H9 (cell line): ENCODE measurements around the gene IL16. TPM values are rescaled to one million over a fixed set of nuclear protein-coding genes. Genes with fewer than 3 reads are reported as not detected.

Source experiments
- DNase-seq: peaks from one replicate; pipeline ENCODE4 v3.0.0-alpha.2; 2017
- H2AFZ ChIP-seq: one replicate; pipeline ENCODE4 v1.6.1; 2013; ENCODE audit warnings: mild to moderate bottlenecking, low read length, control low read depth, moderate library complexity
- H2AK5ac ChIP-seq: 2 replicates; pipeline ENCODE4 v1.6.1; 2013; ENCODE audit warnings: low read length, control low read depth, mixed read lengths; ENCODE audit not compliant: insufficient read length
- H2BK120ac ChIP-seq: one replicate; pipeline ENCODE4 v1.6.1; 2013; ENCODE audit warnings: low read depth, mild to moderate bottlenecking, low read length, control low read depth, inconsistent platforms; ENCODE audit not compliant: poor library complexity, severe bottlenecking
- H2BK12ac ChIP-seq: 2 replicates; pipeline ENCODE4 v1.6.1; 2013; ENCODE audit warnings: low read length, control low read depth, mixed read lengths, low read depth; ENCODE audit not compliant: insufficient read length
- H2BK15ac ChIP-seq: 2 replicates; pipeline ENCODE4 v1.6.1; 2013; ENCODE audit warnings: low read depth, low read length, control low read depth
- H2BK20ac ChIP-seq: one replicate; pipeline ENCODE4 v1.6.1; 2013; ENCODE audit warnings: low read depth, mild to moderate bottlenecking, low read length, control low read depth, inconsistent platforms; ENCODE audit not compliant: poor library complexity, severe bottlenecking
- H2BK5ac ChIP-seq: 2 replicates; pipeline ENCODE4 v1.6.1; 2013; ENCODE audit warnings: low read length, control low read depth, mixed read lengths; ENCODE audit not compliant: insufficient read length
- H3K14ac ChIP-seq: 2 replicates; pipeline ENCODE4 v1.6.1; 2013; ENCODE audit warnings: low read length, control low read depth; ENCODE audit not compliant: insufficient read depth
- H3K18ac ChIP-seq: 2 replicates; pipeline ENCODE4 v1.6.1; 2013; ENCODE audit warnings: low read depth, mild to moderate bottlenecking, mixed read lengths, low read length, control low read depth; ENCODE audit not compliant: insufficient read length
- H3K23ac ChIP-seq: 2 replicates; pipeline ENCODE4 v1.6.1; 2013; ENCODE audit warnings: low read length, control low read depth, mixed read lengths, low read depth; ENCODE audit not compliant: insufficient read length
- H3K23me2 ChIP-seq: 2 replicates; pipeline ENCODE4 v1.6.1; 2013; ENCODE audit warnings: low read depth, mild to moderate bottlenecking, mixed read lengths, low read length, control low read depth; ENCODE audit not compliant: insufficient read length, poor library complexity, severe bottlenecking
- H3K27ac ChIP-seq: 2 replicates; pipeline ENCODE4 v1.5.1; 2013; ENCODE audit warnings: low read length, control low read depth, mixed read lengths, low read depth; ENCODE audit not compliant: insufficient read length
- H3K27me3 ChIP-seq: 2 replicates; pipeline ENCODE4 v1.6.1; 2013; ENCODE audit warnings: low read length, control low read depth, inconsistent platforms; ENCODE audit not compliant: insufficient read depth
- H3K4ac ChIP-seq: 2 replicates; pipeline ENCODE4 v1.6.1; 2013; ENCODE audit warnings: low read depth, mild to moderate bottlenecking, control low read depth, inconsistent platforms, low read length, moderate library complexity
- H3K4me1 ChIP-seq: 2 replicates; pipeline ENCODE4 v1.6.1; 2013; ENCODE audit warnings: low read length, control low read depth, inconsistent platforms; ENCODE audit not compliant: insufficient read depth
- H3K4me2 ChIP-seq: 2 replicates; pipeline ENCODE4 v1.6.1; 2013; ENCODE audit warnings: low read length, control low read depth, mixed read lengths; ENCODE audit not compliant: insufficient read length, insufficient read depth
- H3K56ac ChIP-seq: 2 replicates; pipeline ENCODE4 v1.6.1; 2013; ENCODE audit warnings: low read depth, mild to moderate bottlenecking, mixed read lengths, low read length, control low read depth; ENCODE audit not compliant: insufficient read length
- H3K79me1 ChIP-seq: 2 replicates; pipeline ENCODE4 v1.6.1; 2013; ENCODE audit warnings: low read depth, mild to moderate bottlenecking, moderate library complexity, low read length, control low read depth, inconsistent platforms; ENCODE audit not compliant: insufficient read depth, poor library complexity, severe bottlenecking
- H3K79me2 ChIP-seq: 2 replicates; pipeline ENCODE4 v1.6.1; 2013; ENCODE audit warnings: low read length, control low read depth, inconsistent platforms; ENCODE audit not compliant: insufficient read depth
- H3K9ac ChIP-seq: 2 replicates; pipeline ENCODE4 v1.6.1; 2013; ENCODE audit warnings: low read length, control low read depth, mixed read lengths; ENCODE audit not compliant: insufficient read length; ENCODE audit errors: extremely low read depth
- H3K9me3 ChIP-seq: one replicate; pipeline ENCODE4 v1.6.1; 2013; ENCODE audit warnings: low read depth, low read length, inconsistent platforms; ENCODE audit not compliant: control insufficient read depth
- H3T11ph ChIP-seq: one replicate; pipeline ENCODE4 v1.6.1; 2013; ENCODE audit warnings: mild to moderate bottlenecking, low read length, control low read depth, inconsistent platforms
- H4K20me1 ChIP-seq: one replicate; pipeline ENCODE4 v1.6.1; 2013; ENCODE audit not compliant: control insufficient read depth, insufficient read length, insufficient read depth
- H4K5ac ChIP-seq: 2 replicates; pipeline ENCODE4 v1.6.1; 2013; ENCODE audit warnings: low read depth, mild to moderate bottlenecking, mixed read lengths, low read length, control low read depth; ENCODE audit not compliant: insufficient read length
- H4K8ac ChIP-seq: replicated peaks from 2 replicates; pipeline ENCODE4 v1.6.1; 2013; ENCODE audit warnings: low read length, control low read depth, mixed read lengths, low read depth; ENCODE audit not compliant: insufficient read length
- H4K91ac ChIP-seq: 2 replicates; pipeline ENCODE4 v1.6.1; 2013; ENCODE audit warnings: low read depth, mild to moderate bottlenecking, moderate library complexity, mixed read lengths, low read length, control low read depth; ENCODE audit not compliant: insufficient read length
- H3K27ac Mint-ChIP-seq, 3 experiments: 2 replicates in 2 of 3; 3 replicates in 1 of 3; pipeline ENCODE4 v1.8.0; 2020 to 2021; ENCODE audit warnings: mixed read lengths in 3 of 3, mild to moderate bottlenecking in 1 of 3, moderate library complexity in 1 of 3
- H3K27me3 Mint-ChIP-seq: 2 replicates; pipeline ENCODE4 v1.8.0; 2021; ENCODE audit warnings: low read depth, mild to moderate bottlenecking, moderate library complexity, mixed read lengths
- H3K36me3 Mint-ChIP-seq, 3 experiments: 2 replicates in 2 of 3; 3 replicates in 1 of 3; pipeline ENCODE4 v1.8.0; 2020 to 2021; ENCODE audit warnings: low read depth in 3 of 3, mixed read lengths in 3 of 3; ENCODE audit not compliant: insufficient read depth in 1 of 3
- H3K4me1 Mint-ChIP-seq, 2 experiments: 2 replicates each; pipeline ENCODE4 v1.8.0; 2020; ENCODE audit warnings: mixed read lengths in 2 of 2
- H3K4me3 Mint-ChIP-seq, 2 experiments: 2 replicates in 1 of 2; 3 replicates in 1 of 2; pipeline ENCODE4 v1.8.0; 2020 to 2021; ENCODE audit warnings: mild to moderate bottlenecking in 2 of 2, mixed read lengths in 2 of 2, moderate library complexity in 1 of 2
- H3K9me3 Mint-ChIP-seq, 2 experiments: 2 replicates in 1 of 2; 3 replicates in 1 of 2; pipeline ENCODE4 v1.8.0; 2020; ENCODE audit warnings: mild to moderate bottlenecking in 2 of 2, mixed read lengths in 2 of 2, moderate library complexity in 1 of 2
- CTCF ChIP-seq: fragments of 200-600 bp; sonication (generic); conservative IDR thresholded peaks from 3 replicates; pipeline ENCODE4 v1.8.0; 2021; ENCODE audit warnings: antibody characterized with exemption, mild to moderate bottlenecking
- WGBS: extraction: QIAGEN DNeasy Blood & Tissue Kit; methylation state at CpG from one replicate; pipeline ENCODE4 v1.1.7; 2013; ENCODE audit warnings: missing lambda C conversion rate, low lambda C conversion rate, mixed read lengths; ENCODE audit not compliant: insufficient read length; ENCODE audit errors: extremely low coverage; 5-methylcytosine and 5-hydroxymethylcytosine counted together
- total RNA-seq: library from RNA; stranded (reverse); gene quantifications from 2 replicates; pipeline ENCODE4 v1.2.1, GENCODE V29; 2021

IL16 gene
- total RNA-seq, 1 experiment from 2014 or later: 0.28 TPM

DNA sequence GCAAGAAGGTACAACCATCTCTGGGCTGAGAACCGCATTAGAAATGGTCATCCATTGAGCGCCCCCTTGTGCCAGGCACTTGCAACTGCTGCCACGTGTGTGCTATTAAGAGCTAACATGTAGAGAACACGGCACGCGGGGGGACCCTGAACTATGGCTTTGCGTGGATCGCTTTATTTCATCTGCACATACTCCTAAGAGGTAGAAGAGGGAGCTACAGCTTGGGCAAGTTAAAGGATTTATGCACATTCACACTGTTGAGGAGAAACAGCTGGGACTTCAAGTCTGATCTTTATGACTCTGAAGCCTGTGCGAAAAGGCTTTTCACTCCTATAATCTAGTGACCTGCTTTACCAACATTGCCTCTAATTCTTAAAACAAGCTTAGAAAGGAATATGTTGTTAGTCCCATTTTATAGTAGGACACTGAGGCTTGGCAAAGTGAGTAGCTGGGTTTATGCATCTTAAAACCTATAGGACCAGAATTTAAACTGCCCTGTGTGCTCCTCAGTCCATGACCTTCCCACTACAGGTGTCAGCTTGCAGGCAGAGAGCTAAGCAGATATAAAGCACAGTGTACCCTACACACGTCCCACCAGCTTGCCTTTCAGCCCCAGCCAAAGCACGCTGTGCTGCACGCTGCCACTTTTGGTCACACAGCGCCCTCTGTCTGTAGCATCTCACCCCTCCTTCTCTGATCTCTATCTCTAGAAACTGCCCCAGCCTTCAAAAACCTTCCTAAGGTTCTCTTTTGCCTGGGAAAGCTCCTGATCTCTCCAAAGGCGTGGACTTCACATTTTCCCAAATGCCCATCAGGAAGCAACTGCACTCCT is 69.5 kb downstream of the IL16 start:
- no peak overlapping the region; a peak in 2 of 7 replicates for H3K27ac Mint-ChIP-seq
- Histone ChIP-seq H3K4ac (no peak overlapping the region), H2BK12ac (no peak overlapping the region), H2AK5ac (no peak overlapping the region), H3K79me1 (no peaks in the 10 kb centered on the region), H2BK5ac (no peak overlapping the region), H2BK15ac (no peak overlapping the region), H3K56ac (no peak overlapping the region), H4K20me1 (no peaks in the 10 kb centered on the region), H2BK20ac (no peak overlapping the region), H3K18ac (no peak overlapping the region), H3K27ac (no peak overlapping the region), H3K4me1 (no peaks in the 10 kb centered on the region; the same call in 1 of the 2 replicates), H4K5ac (no peak overlapping the region), H2AFZ (no peak overlapping the region), H3K23me2 (no peaks in the 10 kb centered on the region), H3K9ac (no peak overlapping the region), H3K4me2 (peak overlapping the region; percentile 45), H3K14ac (no peak overlapping the region), H2BK120ac (no peak overlapping the region), H3K27me3 (no peaks in the 10 kb centered on the region), H4K8ac (no peak overlapping the region), H3K23ac (no peak overlapping the region), H3K79me2 (no peaks in the 10 kb centered on the region), H4K91ac (no peak overlapping the region), H3K9me3 (no peaks in the 10 kb centered on the region), H3T11ph (no peak overlapping the region)
- no CpG with 5 or more reads among the region's 14 CpGs for WGBS
- TF ChIP-seq CTCF: peak; percentile 84
- no peaks in the 10 kb centered on the region for H3K36me3 Mint-ChIP-seq
- peaks cover 7 to 9% of the 10 kb centered on the region in 2 experiments for H3K4me1 Mint-ChIP-seq
- peak; percentile 87 for DNase-seq
- H3K9me3 Mint-ChIP-seq: no peaks in the 10 kb centered on the region
- H3K27me3 Mint-ChIP-seq: peaks cover 2% of the 10 kb centered on the region
- H3K4me3 Mint-ChIP-seq: peak overlapping the region; percentile 40 to 46; a peak in 4 of 5 replicates
